DND-41 (cell line): ENCODE data around the gene PTPRK.

Source experiments
- ATAC-seq: fragments of 200-7000 bp; cut with Tn5 transposase; 3 replicates; pipeline ENCODE4 v1.9.1; 2021; ENCODE audit warnings: low read depth; ENCODE audit not compliant: insufficient read depth
- DNase-seq: peaks from one replicate; pipeline ENCODE4 v3.0.0-alpha.2; 2020
- H2AFZ ChIP-seq: 2 replicates; pipeline ENCODE4 v1.6.0; 2012; ENCODE audit warnings: low read depth, low read length
- H3K27ac ChIP-seq: 2 replicates; pipeline ENCODE4 v1.5.1; 2012; ENCODE audit warnings: low read length, inconsistent platforms
- H3K27me3 ChIP-seq: fragments of 200-600 bp; sonication (generic); 2 replicates; pipeline ENCODE4 v1.6.0; 2012; ENCODE audit warnings: low read length, mild to moderate bottlenecking, inconsistent platforms; ENCODE audit not compliant: insufficient read depth, poor library complexity
- H3K36me3 ChIP-seq: 2 replicates; pipeline ENCODE4 v1.5.1; 2012; ENCODE audit warnings: low read length, inconsistent platforms; ENCODE audit not compliant: insufficient read depth
- H3K4me1 ChIP-seq: 2 replicates; pipeline ENCODE4 v1.5.1; 2012; ENCODE audit warnings: mild to moderate bottlenecking, low read length; ENCODE audit not compliant: insufficient read depth
- H3K4me2 ChIP-seq: 2 replicates; pipeline ENCODE4 v1.6.0; 2012; ENCODE audit warnings: mild to moderate bottlenecking, moderate library complexity, low read length, inconsistent platforms; ENCODE audit not compliant: insufficient read depth
- H3K4me3 ChIP-seq, 2 experiments: fragments of 200-600 bp in 1 of 2; shearing (Covaris generic) in 1 of 2; 2 replicates each; pipeline ENCODE4 v1.5.1; 2012 to 2016; ENCODE audit warnings: inconsistent platforms in 2 of 2, low read length in 2 of 2, mild to moderate bottlenecking in 2 of 2, low read depth in 1 of 2, moderate library complexity in 1 of 2
- H3K79me2 ChIP-seq: 2 replicates; pipeline ENCODE4 v1.6.0; 2012; ENCODE audit warnings: low read length, inconsistent platforms; ENCODE audit not compliant: insufficient read depth
- H3K9ac ChIP-seq: 2 replicates; pipeline ENCODE4 v1.6.0; 2012; ENCODE audit warnings: low read depth, mild to moderate bottlenecking, inconsistent platforms, low read length, moderate library complexity
- H3K9me3 ChIP-seq: 2 replicates; pipeline ENCODE4 v1.5.1; 2012; ENCODE audit warnings: low read length, moderate library complexity, mild to moderate bottlenecking, inconsistent platforms; ENCODE audit not compliant: insufficient read depth, severe bottlenecking
- H4K20me1 ChIP-seq: 2 replicates; pipeline ENCODE4 v1.6.0; 2012; ENCODE audit warnings: low read length; ENCODE audit not compliant: insufficient read depth
- CTCF ChIP-seq: IDR thresholded peaks from 2 replicates; pipeline ENCODE4 v1.5.1; 2012; ENCODE audit warnings: borderline replicate concordance, low read length, moderate library complexity, mild to moderate bottlenecking; ENCODE audit not compliant: poor library complexity, severe bottlenecking; ENCODE audit errors: extremely low read depth
- EZH2 ChIP-seq: IDR thresholded peaks from 3 replicates; pipeline ENCODE4 v1.6.1; 2012; ENCODE audit warnings: borderline replicate concordance, low read depth, mild to moderate bottlenecking, moderate library complexity, low read length, inconsistent platforms; ENCODE audit not compliant: severe bottlenecking

PTPRK gene

GRCh38 chr6:128389820-128390534, 130.4 kb downstream of the PTPRK start:
- DNase-seq: no peak
- Histone ChIP-seq H3K36me3 (no peaks in the 10 kb centered on the region), H3K4me3 (no peak overlapping the region), H2AFZ (no peak overlapping the region), H3K79me2 (no peaks in the 10 kb centered on the region), H3K27me3 (no peaks in the 10 kb centered on the region), H3K27ac (no peak overlapping the region), H3K9me3 (no peaks in the 10 kb centered on the region), H3K4me2 (no peak overlapping the region), H3K9ac (no peak overlapping the region), H3K4me1 (no peaks in the 10 kb centered on the region), H4K20me1 (no peaks in the 10 kb centered on the region)
- no peak for ATAC-seq
- TF ChIP-seq EZH2: no peak
- no peak for TF ChIP-seq CTCF

GRCh38 chr6:128388380-128388779, 132.0 kb downstream of the PTPRK start:
- H3K9ac ChIP-seq: no peak overlapping the region
- DNase-seq: no peak
- TF ChIP-seq CTCF: no peak
- no peak for TF ChIP-seq EZH2
- no peak overlapping the region for H3K27ac ChIP-seq
- no peaks in the 10 kb centered on the region for H3K9me3 ChIP-seq
- no peaks in the 10 kb centered on the region for H4K20me1 ChIP-seq
- no peaks in the 10 kb centered on the region for H3K36me3 ChIP-seq
- H3K4me3 ChIP-seq: no peak overlapping the region
- H3K79me2 ChIP-seq: no peaks in the 10 kb centered on the region
- no peak overlapping the region for H3K4me2 ChIP-seq
- H3K27me3 ChIP-seq: no peaks in the 10 kb centered on the region
- no peak overlapping the region for H2AFZ ChIP-seq
- no peaks in the 10 kb centered on the region for H3K4me1 ChIP-seq
- ATAC-seq: no peak

GRCh38 chr6:128380891-128381290, 139.5 kb downstream of the PTPRK start:
- Histone ChIP-seq H3K4me2 (no peak overlapping the region), H3K9ac (no peak overlapping the region), H3K79me2 (no peaks in the 10 kb centered on the region), H3K27ac (no peak overlapping the region), H3K4me1 (no peaks in the 10 kb centered on the region), H2AFZ (no peak overlapping the region), H3K27me3 (no peaks in the 10 kb centered on the region), H3K9me3 (peaks cover 9% of the 10 kb centered on the region), H3K4me3 (no peak overlapping the region), H4K20me1 (no peaks in the 10 kb centered on the region), H3K36me3 (no peaks in the 10 kb centered on the region)
- DNase-seq (no peak), ATAC-seq (no peak)
- TF ChIP-seq EZH2: no peak
- no peak for TF ChIP-seq CTCF
